Testis (tissue), 2 donors: Measurements from ENCODE around the gene FIBCD1.

Source experiments
- POLR2A ChIP-seq: fragments of 450-650 bp; IDR thresholded peaks from one replicate; pipeline ENCODE4 v1.6.1; 2017; ENCODE audit warnings: antibody characterized with exemption, mild to moderate bottlenecking, moderate library complexity
- TF ChIP-seq, protein P1 (sequence below), 3 experiments: fragments of 450-650 bp in 2 of 3; fragments of 200-600 bp in 1 of 3; sonication (generic) in 1 of 3; IDR thresholded peaks; one replicate each; pipeline ENCODE4 v1.5.1; 2016 to 2019; ENCODE audit warnings: antibody characterized with exemption in 3 of 3, mild to moderate bottlenecking in 2 of 3, moderate library complexity in 1 of 3

- TF ChIP-seq, protein P1, sequence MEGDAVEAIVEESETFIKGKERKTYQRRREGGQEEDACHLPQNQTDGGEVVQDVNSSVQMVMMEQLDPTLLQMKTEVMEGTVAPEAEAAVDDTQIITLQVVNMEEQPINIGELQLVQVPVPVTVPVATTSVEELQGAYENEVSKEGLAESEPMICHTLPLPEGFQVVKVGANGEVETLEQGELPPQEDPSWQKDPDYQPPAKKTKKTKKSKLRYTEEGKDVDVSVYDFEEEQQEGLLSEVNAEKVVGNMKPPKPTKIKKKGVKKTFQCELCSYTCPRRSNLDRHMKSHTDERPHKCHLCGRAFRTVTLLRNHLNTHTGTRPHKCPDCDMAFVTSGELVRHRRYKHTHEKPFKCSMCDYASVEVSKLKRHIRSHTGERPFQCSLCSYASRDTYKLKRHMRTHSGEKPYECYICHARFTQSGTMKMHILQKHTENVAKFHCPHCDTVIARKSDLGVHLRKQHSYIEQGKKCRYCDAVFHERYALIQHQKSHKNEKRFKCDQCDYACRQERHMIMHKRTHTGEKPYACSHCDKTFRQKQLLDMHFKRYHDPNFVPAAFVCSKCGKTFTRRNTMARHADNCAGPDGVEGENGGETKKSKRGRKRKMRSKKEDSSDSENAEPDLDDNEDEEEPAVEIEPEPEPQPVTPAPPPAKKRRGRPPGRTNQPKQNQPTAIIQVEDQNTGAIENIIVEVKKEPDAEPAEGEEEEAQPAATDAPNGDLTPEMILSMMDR (IDR thresholded peaks at IDR 0.05) = no peak
- no peak for TF ChIP-seq POLR2A
These were observed 66.0 kb downstream of the FIBCD1 start for GRCh38 chr9:130872912-130873503.
